Smooth muscle cell (in vitro differentiated cells): Measurements from ENCODE around the gene KCNIP2. TPM values are rescaled to one million over a fixed set of nuclear protein-coding genes. Genes with fewer than 3 reads are reported as not detected.

Experiments used
- DNase-seq: peaks from one replicate; lab custom pipeline; 2025; ENCODE audit not compliant: unreplicated experiment; lab: John Stamatoyannopoulos, UW
- H2AFZ ChIP-seq: fragments of 200-600 bp; sonication (generic); 2 replicates; pipeline ENCODE4 v1.6.0; 2016; ENCODE audit warnings: antibody characterized with exemption, low read depth, mild to moderate bottlenecking
- H3F3A ChIP-seq: fragments of 200-600 bp; sonication (generic); 2 replicates; pipeline ENCODE4 v1.6.0; 2017; ENCODE audit warnings: antibody characterized with exemption, low read depth
- H3K27ac ChIP-seq: fragments of 200-600 bp; sonication (generic); 2 replicates; pipeline ENCODE4 v1.5.1; 2016; ENCODE audit warnings: low read depth, mild to moderate bottlenecking
- H3K27me3 ChIP-seq: fragments of 200-600 bp; sonication (generic); 2 replicates; pipeline ENCODE4 v1.6.1; 2016; ENCODE audit warnings: low read depth, mild to moderate bottlenecking
- H3K36me3 ChIP-seq: fragments of 200-600 bp; sonication (generic); 2 replicates; pipeline ENCODE4 v1.5.1; 2016; ENCODE audit warnings: low read depth
- H3K4me1 ChIP-seq: fragments of 200-600 bp; sonication (generic); 2 replicates; pipeline ENCODE4 v1.5.1; 2016; ENCODE audit warnings: low read depth
- H3K4me2 ChIP-seq: fragments of 200-600 bp; sonication (generic); 2 replicates; pipeline ENCODE4 v1.6.0; 2016; ENCODE audit warnings: mild to moderate bottlenecking
- H3K4me3 ChIP-seq: fragments of 200-600 bp; sonication (generic); 2 replicates; pipeline ENCODE4 v1.5.1; 2016; ENCODE audit warnings: mild to moderate bottlenecking
- H3K79me2 ChIP-seq: fragments of 200-600 bp; sonication (generic); 2 replicates; pipeline ENCODE4 v1.6.0; 2016; ENCODE audit warnings: low read depth, mild to moderate bottlenecking
- H3K9ac ChIP-seq: fragments of 200-600 bp; sonication (generic); 2 replicates; pipeline ENCODE4 v1.6.0; 2016; ENCODE audit warnings: low read depth
- H3K9me3 ChIP-seq: fragments of 200-600 bp; sonication (generic); replicated peaks from 2 replicates; pipeline ENCODE4 v1.5.1; 2016; ENCODE audit warnings: low read depth
- H4K20me1 ChIP-seq: fragments of 200-600 bp; sonication (generic); 2 replicates; pipeline ENCODE4 v1.6.0; 2016; ENCODE audit warnings: low read depth
- CTCF ChIP-seq: fragments of 200-600 bp; sonication (generic); IDR thresholded peaks from 2 replicates; pipeline ENCODE4 v1.5.1; 2017; ENCODE audit warnings: borderline replicate concordance, mild to moderate bottlenecking, antibody characterized with exemption; ENCODE audit not compliant: insufficient read depth, poor library complexity, severe bottlenecking
- WGBS: methylation state at CpG from one replicate; pipeline ENCODE4 v1.1.7; 2016; ENCODE audit warnings: low lambda C conversion rate; 5-methylcytosine and 5-hydroxymethylcytosine counted together
- polyA plus RNA-seq: library from polyadenylated mRNA; unstranded; fragments of >200 nt; fragmentation: Nextera tagmentation; extraction: Ambion mirVana; gene quantifications from 2 replicates; pipeline ENCODE4 v1.2.1, GENCODE V29; 2016
- total RNA-seq: library from RNA; depleted of rRNA; stranded (reverse); fragments of >200 nt; gene quantifications from 2 replicates; pipeline ENCODE4 v1.2.3, GENCODE V29; 2014

Gene KCNIP2
- total and polyA plus RNA-seq, 2 experiments from 2014 or later = 0.87 to 3.9 TPM

GRCh38 chr10:101859530-101859929 lies 15.9 kb upstream of the KCNIP2 start:
- no peak for TF ChIP-seq CTCF
- H2AFZ ChIP-seq = no peak overlapping the region
- H3K36me3 ChIP-seq = no peaks in the 10 kb centered on the region
- 98% methylated on average over 2 of the region's 2 CpGs for WGBS
- no peaks in the 10 kb centered on the region for H3F3A ChIP-seq
- H3K79me2 ChIP-seq = no peaks in the 10 kb centered on the region
- DNase-seq = no peak
- no peaks in the 10 kb centered on the region for H3K27me3 ChIP-seq
- peaks cover 6% of the 10 kb centered on the region for H3K9me3 ChIP-seq
- no peak overlapping the region for H3K27ac ChIP-seq
- H3K4me2 ChIP-seq = no peak overlapping the region
- H4K20me1 ChIP-seq = peaks cover 14% of the 10 kb centered on the region
- H3K4me3 ChIP-seq = no peak overlapping the region
- H3K4me1 ChIP-seq = no peaks in the 10 kb centered on the region
- H3K9ac ChIP-seq = no peak overlapping the region

- H3K27me3 ChIP-seq = no peaks in the 10 kb centered on the region
- no peaks in the 10 kb centered on the region for H3F3A ChIP-seq
- no peak for TF ChIP-seq CTCF
- no peak overlapping the region for H3K4me3 ChIP-seq
- no peaks in the 10 kb centered on the region for H3K36me3 ChIP-seq
- H3K9me3 ChIP-seq = peaks cover 6% of the 10 kb centered on the region
- peaks cover 20% of the 10 kb centered on the region for H4K20me1 ChIP-seq
- no peaks in the 10 kb centered on the region for H3K79me2 ChIP-seq
- WGBS = 94% methylated on average over 3 of the region's 3 CpGs
- DNase-seq = no peak
- H3K4me1 ChIP-seq = no peaks in the 10 kb centered on the region
- H2AFZ ChIP-seq = no peak overlapping the region
- no peak overlapping the region for H3K4me2 ChIP-seq
- H3K9ac ChIP-seq = no peak overlapping the region
- no peak overlapping the region for H3K27ac ChIP-seq
Measured at GRCh38 chr10:101858723-101859500, 15.3 kb upstream of the KCNIP2 start.

- Histone ChIP-seq H3K79me2 (no peaks in the 10 kb centered on the region), H4K20me1 (peaks cover 28% of the 10 kb centered on the region), H3K9ac (no peak overlapping the region), H3K36me3 (no peaks in the 10 kb centered on the region), H3F3A (no peaks in the 10 kb centered on the region), H3K27ac (no peak overlapping the region), H3K9me3 (peaks cover 6% of the 10 kb centered on the region), H3K4me3 (no peak overlapping the region), H3K4me1 (no peaks in the 10 kb centered on the region), H2AFZ (no peak overlapping the region), H3K4me2 (no peak overlapping the region), H3K27me3 (no peaks in the 10 kb centered on the region)
- DNase-seq = no peak
- WGBS = 96% methylated on average over 1 of the region's 1 CpG
- TF ChIP-seq CTCF = no peak
Measured at GRCh38 chr10:101857802-101858476, 14.3 kb upstream of the KCNIP2 start.
